Hematopoietic multipotent progenitor cell treated with erythropoietin and hydrocortisone succinate and interleukin-3 and kit ligand, for 17 days (in vitro differentiated cells): ENCODE measurements around the gene TATDN2.
"Not testable (repeated sequence)": the region's sequence is repeated elsewhere in the genome, so short reads cannot be mapped to it uniquely, and the experiment has no call there.

ENCODE experiments used
- DNase-seq: peaks from one replicate; pipeline ENCODE4 v3.0.0-alpha.2; 2015; ENCODE audit warnings: low spot score

The TATDN2 gene

GRCh38 chr3:10268116-10268515 lies 19.9 kb downstream of the TATDN2 start:
- no peak for DNase-seq

DNA sequence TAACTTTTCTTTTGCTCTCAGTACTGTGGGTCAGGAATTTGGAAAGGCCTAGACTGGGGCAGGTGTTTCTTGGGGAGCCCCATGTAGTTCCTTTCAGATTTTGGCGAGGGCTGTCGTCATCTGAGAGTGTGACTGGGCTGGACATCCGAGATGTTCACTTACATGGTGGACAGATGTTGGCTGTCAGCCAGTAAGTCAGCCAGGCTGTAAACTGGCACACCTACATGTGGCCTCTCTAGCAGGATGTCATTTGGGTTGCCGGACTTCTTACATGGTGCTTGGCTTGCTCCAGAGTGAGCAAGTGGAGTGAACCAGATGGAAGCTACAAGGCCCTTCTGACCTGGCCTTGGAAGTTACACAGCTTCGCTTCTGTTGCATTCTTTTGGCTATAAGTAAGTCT lies 20.7 kb downstream of the TATDN2 start:
- no peak for DNase-seq

GRCh38 chr3:10269443-10269842 lies 21.2 kb downstream of the TATDN2 start:
- no peak for DNase-seq

DNA sequence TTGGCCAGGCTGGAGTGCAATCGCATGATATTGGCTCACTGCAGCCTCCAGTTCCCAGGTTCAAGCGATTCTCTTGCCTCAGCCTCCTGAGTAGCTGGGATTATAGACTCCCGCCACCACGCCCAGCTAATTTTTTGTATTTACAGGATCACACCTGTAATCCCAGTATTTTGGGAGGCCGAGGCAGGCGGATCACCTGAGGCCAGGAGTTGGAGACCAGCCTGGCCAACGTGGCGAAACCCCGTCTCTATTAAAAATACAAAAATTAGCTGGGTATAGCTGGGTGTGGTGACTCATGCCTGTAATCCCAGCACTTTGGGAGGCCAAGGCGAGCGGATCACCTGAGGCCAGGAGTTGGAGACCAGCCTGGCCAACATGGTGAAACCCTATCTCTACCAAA lies 24.2 kb downstream of the TATDN2 start:
- not testable (repeated sequence) for DNase-seq

DNA sequence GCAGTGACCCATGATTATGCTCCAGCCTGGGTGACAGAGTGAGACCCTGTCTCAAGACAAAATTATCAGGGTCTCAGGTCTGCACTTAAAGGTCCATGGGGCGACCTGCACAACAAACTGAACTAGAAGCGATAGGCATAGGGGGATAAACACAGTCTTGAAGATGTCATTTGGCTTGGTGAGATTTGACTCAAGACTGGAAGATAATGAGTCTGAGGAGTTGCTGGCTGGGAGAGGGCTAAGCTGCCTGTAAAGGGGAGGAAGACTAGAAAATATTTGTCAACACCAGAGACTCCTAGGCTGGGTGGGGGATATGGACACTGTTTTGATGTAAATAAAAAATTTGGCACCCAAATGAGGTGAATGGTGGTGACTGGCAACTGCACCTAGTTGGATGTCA lies 24.7 kb downstream of the TATDN2 start:
- no peak for DNase-seq

DNA sequence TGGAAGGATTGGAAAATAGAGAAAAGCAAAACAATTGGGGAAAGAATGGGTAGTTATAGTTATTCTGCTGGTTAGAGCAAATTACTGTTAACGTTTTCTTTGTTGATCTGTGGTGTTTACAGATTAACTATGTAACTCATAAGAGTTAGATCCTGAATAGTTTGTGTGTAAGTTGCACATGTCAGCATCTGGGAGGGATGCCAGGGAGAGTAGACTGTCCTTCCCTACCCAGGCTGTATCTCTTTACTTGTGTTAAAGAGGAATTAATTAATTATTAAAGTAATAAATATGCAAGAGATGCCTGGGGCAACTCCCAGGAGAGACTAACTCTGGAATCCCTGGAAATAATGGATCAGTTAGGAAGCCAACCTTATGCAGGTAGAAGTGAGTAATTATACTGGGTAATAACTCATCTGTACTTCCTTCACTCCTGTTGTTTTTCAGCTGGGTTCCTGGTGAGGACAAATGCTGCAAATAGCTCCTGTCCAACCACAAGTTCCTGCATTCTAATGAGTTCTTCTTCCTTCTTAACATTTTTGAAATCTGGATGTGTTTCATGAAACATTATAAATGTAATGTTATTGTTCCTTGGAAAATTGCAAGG lies 25.5 kb downstream of the TATDN2 start:
- DNase-seq, result no peak

- DNase-seq, result no peak
Measured at GRCh38 chr3:10274601-10275000, 26.3 kb downstream of the TATDN2 start.

DNA sequence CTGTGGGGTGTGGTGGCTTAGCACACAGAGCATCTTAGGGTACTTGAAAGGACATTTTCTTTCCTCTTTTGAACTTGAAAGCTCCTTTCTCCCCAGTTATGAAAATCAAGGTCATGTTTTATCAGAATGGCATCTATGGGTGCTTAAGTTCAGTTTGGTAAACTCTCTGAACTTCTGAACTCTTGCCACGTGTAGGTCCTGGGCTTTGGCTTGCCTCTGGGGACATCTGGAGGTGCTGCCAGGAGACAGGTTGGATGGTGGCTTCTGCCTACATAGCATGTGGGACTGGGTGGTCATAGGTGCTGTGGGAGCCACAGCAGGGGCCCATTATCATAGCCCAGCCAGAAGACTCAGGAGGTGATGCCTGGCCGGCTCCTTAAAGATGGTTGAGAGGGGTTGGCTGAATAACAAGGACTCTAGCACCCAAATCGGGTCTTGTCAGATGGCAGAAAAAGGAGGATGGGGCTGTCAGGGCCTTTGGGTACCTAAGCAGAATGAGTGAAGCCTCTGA lies 28.9 kb downstream of the TATDN2 start:
- no peak for DNase-seq

DNA sequence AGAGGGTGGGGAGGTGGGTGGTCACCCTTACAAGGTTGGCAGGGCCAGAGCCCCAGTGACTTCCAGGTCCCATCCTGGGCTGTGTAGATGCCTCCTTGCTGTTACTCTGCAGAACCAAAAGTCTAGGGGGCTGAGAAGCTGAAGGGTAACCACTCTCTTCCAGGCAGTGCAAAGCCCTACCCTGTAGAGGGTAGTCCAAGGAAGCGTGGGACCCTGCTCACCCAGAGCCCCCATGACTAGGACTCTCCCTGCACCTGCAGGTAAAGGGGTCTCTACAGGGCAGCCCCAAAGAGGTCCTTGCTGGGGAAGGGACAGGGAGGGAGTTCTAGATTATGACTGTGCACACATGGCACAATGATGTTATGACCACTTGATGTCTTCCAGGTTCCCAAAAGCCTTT lies 30.2 kb downstream of the TATDN2 start:
- no peak for DNase-seq

DNA sequence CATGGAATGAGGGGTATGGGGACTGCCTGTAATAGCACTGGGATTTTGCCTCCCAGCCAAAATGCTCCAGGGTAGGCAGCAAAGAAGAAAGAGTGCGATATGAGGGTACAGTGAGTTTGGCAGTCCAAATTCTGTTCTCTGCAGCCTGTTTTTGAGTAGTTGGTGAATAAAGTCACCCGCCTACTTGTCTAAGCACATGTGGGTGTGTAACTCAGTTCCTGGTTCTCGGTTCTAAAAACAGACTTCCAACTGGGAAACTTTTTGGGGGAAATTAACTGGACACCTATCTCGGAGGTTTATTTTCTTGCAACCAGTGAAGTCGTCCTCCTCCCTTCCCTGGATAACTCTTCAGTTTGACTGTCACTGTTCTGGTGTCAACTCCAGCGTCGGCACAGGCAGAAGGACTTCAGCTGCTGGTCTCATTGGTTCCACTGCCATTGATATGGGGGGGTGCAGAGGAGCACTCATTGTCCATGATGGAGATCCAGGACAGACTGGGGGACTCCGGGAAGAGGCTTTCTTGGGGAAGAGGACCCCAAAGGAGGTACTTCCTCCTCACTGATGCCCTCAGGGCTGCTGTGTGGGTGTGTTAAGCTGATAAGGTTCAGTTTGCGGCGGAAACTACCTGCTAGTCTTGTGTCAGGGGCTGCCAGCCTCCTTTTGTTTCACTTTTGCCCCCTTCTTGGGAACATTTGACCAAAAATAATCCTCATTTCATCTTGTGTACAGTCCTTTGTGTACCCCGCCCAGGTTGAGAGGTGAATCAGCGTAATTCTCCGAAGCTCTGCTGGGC lies 31.3 kb downstream of the TATDN2 start:
- DNase-seq, result no peak

DNA sequence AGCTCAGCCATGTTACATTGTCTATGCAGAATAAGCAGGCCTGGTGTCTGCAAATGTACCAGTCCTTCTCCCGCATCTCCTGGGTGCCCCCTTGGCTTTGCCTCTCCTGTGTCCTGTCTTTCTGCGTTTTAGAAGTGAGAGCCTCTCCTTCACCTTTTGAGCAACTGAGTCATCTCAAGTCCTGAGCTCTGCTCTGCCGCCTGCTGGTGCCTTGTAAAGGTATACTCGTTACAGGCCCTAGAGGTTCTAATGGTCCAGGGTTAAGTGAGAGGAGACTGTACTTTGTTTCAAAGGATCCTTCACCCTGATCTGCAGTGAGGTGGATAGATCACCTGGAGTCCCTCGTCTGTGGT lies 31.9 kb downstream of the TATDN2 start:
- peak; percentile 46 for DNase-seq

DNA sequence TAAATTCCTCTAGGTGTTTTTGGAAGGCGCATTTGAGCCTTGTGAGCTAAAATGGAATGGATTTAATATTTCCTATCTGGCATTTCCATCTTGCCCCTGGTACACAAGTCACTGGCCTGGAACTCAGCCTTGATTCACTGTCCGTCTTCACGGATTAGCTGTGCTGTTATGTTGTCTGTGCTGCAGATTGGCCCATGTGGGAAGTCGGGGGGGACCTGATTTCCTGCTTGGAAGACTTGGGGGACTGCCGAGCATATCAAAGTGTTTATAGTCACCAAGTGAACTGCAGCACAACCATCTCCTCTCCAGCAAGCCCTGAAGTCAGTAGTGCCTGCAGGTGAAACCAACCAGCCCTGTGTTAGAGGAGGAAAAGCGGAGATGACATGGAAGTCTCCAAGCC lies 32.3 kb downstream of the TATDN2 start:
- DNase-seq, result no peak

- no peak for DNase-seq
Measured at GRCh38 chr3:10281951-10282350, 33.7 kb downstream of the TATDN2 start.

DNA sequence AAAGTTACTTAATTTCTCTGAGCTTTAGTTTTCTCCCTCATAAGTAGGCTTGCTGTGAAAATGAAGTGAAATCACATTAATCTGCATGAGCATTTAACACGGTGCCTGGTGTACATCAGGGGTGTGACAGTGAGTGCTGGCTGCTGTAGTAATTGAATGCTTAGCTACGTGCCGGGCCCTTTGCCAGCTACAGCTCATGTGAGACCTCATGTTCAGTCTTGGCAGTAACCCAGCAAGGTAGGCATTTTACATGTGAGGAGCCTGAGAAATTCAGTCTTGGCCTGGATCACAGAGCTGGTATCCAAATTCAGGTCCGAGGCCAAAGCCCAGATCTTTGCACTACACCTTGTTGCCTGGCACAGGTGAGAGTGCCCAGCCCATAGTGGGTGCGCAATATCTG lies 35.4 kb downstream of the TATDN2 start:
- no peak for DNase-seq

GRCh38 chr3:10284496-10284895 lies 36.2 kb downstream of the TATDN2 start:
- DNase-seq, result no peak

DNA sequence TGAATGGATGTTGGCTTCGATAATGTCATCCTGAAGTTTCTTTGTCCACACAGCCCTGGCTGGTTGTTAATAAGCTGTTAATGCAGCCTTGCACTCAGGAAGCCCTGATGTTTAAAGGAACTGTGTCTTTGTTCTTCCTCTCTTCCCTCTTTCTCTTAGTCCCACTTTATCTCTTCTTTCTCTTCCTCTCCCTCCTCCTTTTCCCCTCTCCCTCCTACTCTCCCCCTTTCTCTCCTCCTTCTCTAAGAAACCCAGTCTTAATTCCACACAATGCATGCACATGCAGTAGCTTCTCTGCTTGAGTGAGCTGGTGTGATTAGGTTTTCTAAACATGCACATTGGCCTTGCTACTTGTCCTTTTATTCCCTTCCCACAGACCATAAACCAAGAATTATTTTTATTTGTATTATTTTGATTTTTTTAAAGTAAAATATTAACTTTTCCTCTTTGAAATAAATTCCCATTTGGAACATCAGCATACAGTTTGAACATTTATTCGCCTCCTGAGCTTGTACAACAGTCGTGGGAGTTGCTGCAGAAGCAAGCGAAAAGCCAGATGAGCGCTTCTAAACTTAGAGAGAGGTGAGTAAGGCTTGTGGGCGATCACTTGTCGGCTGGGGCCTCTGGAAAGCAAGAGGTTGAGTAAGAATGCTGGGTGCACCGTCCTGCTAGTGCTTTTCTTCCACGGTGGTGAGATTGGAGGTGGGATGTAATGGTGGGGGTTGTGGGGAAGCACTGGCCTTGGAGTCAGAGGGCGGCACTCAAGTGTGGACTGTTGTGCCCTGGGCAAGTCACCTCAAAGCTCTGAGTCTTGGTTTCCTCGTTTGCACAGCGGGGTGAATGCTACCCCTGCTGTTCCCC lies 37.2 kb downstream of the TATDN2 start:
- DNase-seq, result no peak

GRCh38 chr3:10286133-10286524 lies 37.9 kb downstream of the TATDN2 start:
- no peak for DNase-seq

DNA sequence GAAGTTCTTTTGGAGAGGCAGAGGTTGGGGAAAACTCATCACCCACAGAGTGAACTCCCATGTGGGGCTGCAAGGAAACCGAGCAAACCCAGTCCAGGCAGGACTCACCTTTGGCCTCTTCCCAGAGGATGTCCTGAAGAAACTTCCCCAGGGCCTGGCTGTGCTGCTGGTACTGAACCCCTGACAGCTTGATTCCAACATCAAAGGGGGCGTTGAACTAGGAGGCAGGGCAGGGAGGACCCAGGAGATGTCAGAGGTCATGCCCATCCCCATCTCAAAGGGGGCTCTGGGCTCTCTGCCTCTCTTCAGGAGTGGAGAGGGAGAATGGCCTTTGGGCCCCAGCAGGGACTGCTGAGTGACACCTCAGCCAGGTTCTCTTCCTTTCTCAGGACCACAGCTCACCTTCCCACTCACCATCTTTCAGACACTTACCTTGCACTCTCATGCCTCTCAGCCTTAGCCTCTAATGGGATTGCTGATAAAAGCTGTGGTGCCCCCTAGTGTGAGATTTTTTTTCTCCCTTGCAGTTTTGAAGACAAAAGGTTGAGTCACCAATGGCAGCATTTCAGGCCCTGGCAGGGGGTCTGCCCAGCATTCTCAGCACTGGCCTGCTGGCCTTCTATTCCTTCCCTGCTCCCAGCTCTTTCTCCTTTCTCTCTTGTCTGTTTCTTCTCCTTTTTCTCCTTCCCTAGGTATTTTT lies 38.5 kb downstream of the TATDN2 start:
- peak; percentile 47 for DNase-seq

- no peak for DNase-seq
Measured at GRCh38 chr3:10287936-10288574, 39.8 kb downstream of the TATDN2 start.

DNA sequence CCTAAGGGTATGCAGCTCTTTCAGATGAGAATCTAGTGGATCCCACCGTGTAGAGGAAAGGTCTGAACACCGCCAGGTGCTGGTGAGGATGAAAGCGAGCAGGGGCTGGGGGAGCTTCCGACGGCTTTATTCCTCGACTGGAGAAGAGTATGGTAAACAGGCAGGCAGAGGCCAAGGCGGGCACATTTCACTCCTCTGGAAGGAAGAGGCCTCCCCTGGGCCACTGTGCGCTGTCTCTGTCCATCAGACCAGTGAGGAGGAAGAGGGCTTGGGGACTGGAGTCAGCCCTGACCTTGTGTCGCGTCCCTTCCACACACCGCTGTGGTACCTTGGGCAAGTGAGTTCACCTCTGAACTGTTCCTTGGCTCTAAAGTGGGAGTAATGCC lies 40.3 kb downstream of the TATDN2 start:
- DNase-seq, result no peak

GRCh38 chr3:10289077-10289476 lies 40.8 kb downstream of the TATDN2 start:
- no peak for DNase-seq
